GM21619 (cell line): ENCODE measurements around the gene BSN.
"Not testable (repeated sequence)": the region's sequence is repeated elsewhere in the genome, so short reads cannot be mapped to it uniquely, and the experiment has no call there.

Experiments
- ATAC-seq: cut with Tn5 transposase; IDR thresholded peaks from one replicate; pipeline ENCODE4 v1.9.1; 2021; ENCODE audit not compliant: unreplicated experiment

The BSN gene

DNA sequence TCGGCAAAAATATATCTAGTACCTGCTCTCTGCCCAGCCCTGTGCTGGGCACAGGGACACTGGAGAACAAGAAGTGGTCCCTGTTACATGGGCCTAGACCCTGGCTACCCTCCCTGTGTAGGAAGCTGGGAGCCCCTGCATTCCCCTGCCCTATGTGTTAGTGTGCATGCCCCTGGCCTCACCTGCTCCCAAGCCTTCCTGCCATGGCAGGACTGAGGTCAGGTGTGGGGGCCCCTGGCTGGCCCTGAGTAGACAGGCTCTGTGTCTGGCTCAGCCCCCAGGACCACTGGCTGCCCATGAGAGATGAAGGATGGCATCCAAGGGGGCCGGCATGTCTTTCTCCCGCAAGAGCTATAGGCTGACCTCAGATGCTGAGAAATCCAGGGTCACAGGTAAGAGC lies 136.6 kb downstream of the BSN start:
- not testable (repeated sequence) for ATAC-seq

DNA sequence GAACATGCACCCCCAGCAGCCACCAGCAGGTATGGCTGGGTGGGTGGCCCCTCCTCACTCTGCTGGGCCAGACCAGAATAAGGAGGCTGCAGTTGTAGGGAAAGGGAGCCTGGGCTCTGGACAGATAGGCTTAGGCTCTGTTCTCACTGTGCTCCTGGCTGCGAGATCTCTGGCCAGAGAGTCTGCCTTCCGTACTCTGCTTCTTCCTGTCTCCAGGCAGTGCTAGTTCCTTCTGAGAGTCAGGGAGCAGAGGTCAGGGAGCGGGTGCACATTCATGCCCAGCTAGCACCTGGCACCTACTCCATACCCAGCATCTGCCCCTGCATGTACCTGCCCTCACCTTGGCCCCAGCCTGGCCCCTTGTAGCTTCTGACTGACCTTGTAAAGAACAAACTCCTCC lies 137.2 kb downstream of the BSN start:
- not testable (repeated sequence) for ATAC-seq

DNA sequence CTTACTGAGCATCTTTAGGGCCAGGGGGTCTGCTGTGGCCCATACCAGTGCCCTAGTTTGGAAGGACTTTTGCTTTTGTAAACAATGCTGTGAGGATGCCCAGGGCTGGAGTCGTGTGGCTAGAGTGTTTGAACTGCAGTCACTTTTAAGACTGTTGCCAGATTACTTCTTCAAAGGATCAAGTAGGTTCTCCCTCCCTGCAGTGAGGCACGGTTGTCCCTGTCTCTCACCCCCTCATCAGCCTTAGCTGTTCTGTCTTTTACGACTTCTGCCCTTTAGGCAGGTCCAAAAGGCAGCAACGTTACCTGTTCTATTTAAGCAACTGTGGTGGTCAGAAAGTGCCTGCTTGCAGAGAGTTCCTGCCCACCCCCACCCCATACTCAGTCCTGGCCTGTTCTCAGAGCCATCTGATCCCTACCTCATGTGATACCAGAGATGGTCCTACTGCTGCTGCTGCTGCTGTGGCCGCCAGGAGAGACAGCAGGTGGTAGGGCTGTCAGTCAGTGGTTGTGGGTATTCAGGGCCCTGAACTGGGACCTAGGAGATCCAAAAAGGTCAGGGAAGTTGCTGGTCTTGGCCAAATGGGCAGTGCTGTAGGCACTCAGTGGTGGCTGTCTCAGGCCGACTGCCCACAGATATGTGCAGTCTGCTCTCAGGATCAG lies 140.3 kb downstream of the BSN start:
- not testable (repeated sequence) for ATAC-seq

DNA sequence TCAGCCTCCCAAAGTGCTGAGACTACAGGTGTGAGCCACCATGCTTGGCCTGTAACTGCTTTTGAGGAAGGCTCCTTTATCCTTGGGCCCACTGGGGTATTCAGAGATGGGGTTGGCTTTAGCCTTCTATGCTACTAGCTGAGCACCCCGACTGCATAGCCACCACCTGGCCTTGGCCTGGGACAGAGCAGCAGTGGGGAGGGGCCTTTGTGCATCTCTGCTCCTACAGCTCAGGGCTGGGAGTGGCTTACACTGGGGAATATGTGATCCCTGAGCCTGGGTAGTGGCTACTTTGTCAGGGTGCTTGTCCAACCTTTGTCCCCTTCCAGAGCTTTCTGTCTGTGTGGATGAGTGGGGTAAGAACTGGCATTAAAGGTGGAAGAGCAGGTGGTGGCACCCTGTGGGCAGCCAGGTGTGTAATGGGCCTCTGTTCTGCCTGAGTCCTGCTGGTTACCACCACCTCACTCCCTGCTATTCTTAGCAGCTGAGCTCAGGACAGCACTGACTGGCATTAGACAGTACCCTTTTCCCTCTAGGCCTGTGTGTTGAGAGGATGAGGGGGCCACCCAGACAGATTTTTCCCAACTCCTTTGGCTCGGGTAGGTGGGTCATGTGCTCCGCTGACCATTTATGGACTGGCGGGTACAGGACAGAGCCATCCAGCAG lies 141.2 kb downstream of the BSN start:
- ATAC-seq, result not testable (repeated sequence)

DNA sequence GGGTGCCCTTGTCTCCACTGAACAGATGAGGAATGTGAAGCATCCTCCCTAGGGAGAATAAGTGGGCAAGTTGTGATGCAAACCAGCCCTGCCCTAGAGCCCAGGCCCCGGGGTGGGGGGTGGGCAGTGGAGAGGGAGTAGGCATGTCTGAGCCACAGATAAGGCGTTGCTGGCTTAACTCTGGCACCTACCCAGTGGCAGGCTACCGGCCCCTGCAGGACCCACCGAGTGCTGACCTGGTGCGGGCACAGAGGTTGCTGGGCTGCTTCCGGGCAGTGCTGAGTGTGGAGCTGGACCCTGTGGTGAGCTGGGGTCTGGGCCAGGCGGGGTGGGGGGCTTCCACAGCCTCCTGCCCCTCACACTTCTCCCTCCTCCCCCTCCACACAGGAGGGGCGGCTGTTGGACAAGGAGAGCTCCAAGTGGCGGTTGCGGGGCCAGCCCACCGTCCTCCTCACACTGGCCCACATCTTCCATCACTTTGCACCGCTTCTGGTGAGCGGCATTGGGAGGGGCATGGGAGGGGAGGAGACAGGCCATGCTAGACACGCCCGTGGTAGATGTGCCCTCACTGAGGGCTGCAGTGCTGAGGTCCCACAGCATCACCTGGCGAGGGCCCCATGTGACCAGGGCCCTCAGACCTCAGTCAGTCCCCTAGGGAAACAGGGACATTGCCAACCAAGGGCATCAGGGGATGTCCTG lies 145.2 kb downstream of the BSN start:
- no peak for ATAC-seq

DNA sequence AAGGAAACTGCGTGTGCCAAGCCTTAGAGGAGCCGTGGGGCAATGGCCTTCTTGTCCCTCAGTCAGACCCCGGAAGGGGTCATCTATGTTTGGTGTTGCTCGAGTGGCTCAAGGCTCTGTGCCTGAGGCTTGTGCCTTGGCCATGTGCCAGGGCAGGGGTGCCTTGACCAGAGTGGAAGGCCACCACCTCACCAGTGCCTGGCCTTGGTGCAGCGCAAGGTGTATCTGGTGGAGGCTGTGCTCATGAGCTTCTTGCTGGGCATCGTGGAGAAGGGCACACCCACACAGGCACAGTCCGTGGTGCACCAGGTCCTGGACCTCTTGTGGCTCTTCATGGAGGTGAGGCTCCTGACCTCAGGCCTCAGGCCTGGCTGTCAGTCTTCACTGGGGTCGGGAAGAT lies 145.7 kb downstream of the BSN start:
- ATAC-seq, result no peak

DNA sequence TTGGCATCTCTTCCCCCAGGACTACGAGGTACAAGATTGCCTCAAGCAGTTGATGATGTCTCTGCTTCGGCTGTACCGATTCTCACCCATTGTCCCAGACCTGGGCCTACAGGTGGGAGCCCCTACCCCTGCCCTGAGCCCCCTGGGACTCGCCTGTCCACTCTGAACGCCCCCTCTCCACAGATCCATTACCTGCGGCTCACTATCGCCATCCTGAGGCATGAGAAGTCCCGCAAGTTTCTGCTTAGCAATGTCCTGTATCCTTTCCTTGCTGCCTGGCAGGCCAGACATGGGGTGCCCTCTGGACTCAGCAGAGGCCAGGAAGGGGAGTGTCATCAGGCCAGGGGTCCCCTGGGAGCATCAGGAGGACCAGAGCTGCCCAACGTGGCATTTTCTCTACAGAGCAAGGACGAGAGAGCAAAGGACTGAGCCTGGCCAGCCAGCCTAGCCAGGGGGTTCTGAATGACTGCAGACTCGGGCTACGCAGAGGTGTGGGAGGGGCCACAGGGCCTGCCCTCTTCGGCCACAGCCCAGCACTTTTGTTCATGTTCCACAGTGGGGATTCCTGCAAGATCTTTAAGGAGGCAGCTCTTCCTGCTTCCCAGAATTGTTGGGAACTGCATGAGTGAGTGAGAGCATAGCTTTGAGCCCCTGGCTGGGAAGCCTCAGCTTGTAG lies 146.3 kb downstream of the BSN start:
- no peak for ATAC-seq

DNA sequence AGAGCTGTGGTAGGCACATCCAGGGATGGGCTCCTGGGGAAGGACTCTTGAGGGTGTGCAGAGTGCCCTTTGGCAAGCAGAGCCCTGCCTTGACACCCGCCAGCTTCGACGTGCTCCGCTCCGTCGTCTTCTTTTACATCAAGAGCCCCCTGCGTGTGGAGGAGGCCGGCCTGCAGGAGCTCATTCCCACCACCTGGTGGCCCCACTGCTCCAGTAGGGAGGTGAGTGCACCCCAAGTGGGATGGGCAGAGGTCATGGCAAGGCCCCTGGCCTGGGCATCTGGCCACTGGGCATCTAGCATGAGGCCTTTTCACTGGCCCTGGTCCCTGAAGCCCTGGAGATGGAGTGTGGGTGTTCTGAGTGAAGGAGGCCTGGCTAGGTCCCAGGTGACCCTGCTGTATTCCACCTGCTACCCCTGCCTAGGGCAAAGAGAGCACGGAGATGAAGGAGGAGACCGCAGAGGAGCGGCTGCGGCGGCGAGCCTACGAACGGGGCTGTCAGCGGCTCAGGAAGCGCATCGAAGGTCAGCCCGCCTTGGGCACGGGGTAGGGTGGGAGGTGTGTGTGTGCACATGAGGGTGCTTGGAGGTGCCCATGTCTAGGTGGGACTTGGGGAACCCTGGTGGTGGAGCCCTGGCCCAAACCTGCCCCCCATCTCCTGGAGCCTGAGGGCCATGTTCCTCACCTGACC lies 147.3 kb downstream of the BSN start:
- no peak for ATAC-seq

DNA sequence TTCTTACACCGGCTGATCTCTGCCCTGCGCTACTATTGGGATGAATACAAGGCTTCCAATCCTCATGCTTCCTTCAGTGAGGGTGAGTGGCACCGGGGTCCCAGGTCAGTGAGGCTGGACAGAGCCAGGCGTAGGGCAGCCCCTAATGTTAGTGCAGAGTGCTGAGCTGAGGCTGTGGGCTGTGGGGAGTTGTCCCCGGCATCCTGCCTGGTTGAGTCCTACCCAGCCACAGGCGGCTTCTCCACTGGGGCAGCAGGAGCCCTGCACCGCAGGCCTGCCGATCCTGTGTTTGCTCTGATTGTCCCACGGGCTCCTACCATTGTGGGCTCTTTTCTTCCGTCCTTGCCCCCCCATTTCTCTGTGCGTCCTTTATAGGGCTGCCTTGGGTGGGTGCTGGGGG lies 148.4 kb downstream of the BSN start:
- ATAC-seq, result no peak

DNA sequence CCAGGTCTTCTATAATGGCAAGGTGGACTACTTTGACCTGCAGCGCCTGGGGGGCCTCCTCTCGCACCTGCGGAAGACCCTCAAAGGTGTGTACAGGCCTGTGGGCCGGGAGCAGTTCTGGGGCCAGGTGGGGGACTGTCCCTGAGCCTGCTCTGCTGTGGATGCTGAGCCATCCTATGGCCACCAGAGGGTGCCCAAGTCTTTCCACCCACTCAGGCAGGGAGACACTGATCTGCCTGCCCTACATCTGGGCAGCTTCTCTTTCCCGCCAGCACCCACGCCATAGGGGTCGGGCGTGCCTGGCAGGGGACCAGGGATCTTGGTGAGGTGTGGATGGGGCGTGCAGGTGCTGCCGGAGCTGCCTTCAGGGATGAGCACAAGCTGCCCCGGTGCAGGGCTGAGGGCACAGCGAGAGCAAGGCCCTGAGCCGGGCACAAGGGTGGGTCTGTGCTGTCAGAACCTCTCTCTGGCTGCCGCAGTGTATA lies 149.2 kb downstream of the BSN start:
- peak; percentile 68 for ATAC-seq

DNA sequence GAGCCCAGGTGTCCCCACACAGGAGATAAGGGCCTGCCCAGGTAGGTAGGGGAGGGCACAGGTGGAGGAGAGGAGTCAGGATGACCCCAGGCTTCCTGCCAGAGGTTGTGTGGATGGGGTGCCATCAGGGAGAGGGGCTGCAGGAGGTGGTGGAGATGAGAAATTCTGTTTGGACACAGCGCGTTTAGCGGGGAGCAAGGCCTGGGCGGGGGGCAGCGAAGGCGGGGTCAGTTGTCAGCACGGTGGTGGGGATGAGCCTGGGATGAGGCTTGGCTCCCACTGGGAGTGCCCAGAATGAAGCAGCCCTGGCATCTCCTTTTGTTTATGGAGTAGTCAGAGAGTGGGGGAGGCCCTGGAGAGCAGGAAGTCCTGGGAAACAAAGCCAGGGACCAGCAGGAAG lies 149.7 kb downstream of the BSN start:
- no peak for ATAC-seq

DNA sequence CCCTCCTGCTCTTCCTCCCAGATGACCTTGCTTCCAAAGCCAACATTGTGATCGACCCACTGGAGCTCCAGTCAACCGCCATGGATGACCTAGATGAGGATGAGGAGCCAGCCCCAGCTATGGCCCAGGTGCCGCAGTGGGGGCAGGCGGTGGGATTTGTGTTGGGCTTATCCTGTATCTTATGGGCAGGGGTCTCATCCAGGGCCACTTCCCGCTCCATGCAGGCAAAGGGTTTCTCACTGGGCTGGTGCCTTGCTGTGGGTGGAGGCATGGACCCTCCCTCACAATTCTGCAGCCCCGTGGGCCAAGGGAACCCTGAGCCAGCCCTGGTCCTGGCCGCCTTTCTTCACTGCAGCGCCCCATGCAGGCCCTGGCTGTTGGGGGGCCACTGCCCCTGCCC lies 150.4 kb downstream of the BSN start:
- no peak for ATAC-seq

DNA sequence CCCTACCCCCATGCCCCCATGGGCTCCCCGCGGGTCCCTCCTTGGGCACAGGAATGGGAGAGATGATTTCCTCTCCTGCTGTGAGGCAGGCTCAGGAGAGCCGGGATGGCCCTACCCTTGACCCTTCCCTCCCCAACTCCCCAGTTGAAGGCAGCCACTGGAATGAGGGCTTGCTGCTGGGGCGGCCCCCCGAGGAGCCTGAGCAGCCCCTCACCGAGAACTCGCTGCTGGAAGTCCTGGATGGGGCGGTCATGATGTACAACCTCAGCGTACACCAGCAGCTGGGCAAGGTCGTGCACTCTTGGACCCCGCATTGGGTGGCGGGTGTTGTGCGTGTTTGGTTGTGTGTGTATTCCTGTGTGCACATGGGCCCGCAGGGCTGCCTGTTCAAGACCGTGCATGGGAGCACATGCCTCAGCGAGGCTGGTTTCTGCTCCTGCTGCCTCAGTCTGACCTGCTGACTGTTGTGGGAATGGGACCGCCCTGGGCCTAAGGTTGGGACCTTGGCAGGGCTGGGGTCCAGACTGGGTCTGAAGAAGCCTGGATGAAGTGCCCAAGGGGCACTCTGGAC lies 151.2 kb downstream of the BSN start:
- ATAC-seq, result no peak

DNA sequence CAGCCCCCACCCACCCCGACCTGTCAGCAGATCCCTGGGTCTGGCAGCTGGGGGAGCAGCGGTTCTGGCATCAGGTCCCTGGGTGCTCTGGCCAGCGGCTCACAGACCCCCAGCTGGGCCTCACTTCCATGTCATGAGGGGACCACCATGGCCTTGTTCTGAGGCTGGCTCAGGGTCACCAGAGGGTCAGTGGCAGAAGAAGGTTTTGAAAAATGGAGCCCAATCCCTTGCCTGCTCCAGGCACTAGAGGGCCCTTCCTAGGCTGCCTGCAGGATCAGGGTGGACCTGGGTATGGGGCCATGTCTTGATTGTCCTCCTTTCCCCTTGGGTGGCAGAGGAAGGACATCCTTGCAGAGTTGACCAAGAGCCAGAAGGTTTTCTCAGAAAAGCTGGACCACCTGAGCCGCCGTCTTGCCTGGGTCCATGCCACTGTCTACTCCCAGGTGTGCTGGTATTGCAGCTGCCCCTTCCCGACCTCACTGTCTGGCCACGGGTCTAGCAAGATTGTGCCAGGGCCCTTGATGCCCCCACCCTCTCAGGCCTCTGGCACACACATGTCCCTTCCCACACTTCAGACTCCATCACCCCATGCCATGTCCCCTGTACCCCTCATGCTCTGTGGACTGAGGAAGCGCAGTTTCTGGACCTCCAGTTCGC lies 152.3 kb downstream of the BSN start:
- no peak for ATAC-seq

DNA sequence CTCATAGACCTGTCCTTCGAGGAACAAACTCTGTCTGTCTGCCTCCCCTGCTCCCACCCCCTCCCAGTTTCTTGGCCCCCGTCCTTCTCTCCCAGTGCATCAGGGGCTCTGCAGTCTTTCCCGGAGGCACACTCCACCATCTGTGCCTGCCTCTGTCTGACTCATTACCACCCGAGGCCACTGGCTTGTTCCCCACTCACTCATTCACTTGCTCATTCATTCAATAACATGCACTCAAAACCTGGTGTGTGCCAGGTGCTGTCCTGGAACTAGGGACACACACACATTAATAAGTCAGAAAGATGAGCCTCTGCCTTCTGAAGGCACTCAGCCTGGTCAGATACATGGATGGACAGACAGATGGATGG lies 152.8 kb downstream of the BSN start:
- ATAC-seq, result no peak

DNA sequence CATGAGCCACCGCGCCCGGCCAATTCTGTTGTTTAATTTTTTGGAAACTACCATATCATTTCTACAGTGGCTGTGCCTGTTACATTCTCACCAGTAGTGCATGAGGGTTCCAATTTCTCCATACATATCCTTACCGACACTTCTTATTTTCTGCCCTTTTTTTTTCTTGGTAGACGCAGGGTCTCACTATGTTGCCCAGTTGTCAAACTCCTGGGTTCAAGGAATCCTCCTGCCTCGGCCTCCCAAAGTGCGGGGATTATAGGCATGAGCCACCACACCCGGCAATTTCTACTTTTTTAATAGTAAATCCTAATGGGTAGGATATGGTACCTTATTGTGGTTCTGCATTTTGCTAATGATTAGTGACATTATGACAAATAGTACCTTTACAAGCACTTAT lies 155.6 kb downstream of the BSN start:
- no peak for ATAC-seq

DNA sequence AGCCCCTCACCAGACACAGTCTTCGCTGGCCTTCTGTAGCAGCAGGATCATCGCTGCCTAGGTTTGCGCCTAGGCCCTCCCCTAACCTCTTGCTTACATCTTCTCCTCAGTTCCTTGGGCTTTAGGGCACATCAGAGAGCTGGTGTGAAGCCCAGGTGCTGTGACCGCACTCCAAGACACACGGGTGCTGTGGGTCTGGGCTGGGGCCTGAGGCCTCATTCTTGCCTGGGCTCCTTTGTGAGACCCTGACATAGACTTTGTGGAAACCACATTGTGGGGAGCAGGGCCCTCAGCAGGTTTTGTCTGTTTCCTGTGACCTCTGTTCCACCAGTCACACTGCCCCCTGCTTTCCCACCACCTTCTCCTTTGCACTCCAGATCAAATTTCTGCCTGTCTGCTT lies 157.2 kb downstream of the BSN start:
- no peak for ATAC-seq

DNA sequence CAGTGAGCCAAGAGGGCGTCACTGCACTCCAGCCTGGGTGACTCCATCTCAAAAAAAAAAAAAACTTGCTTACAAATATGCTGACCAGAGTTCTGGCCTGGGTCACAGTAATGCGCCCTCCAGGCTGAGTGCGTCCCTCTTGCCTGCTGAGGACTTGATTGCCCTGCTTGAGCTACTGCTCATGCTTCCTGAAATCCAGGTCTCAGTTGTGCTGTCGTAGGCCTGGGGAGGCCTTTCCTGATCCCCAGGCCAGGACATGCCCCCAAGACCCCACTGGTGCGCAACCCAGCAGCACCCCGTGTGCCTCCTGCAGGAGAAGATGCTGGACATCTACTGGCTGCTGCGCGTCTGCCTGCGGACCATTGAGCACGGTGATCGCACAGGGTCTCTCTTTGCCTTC lies 157.9 kb downstream of the BSN start:
- no peak for ATAC-seq

DNA sequence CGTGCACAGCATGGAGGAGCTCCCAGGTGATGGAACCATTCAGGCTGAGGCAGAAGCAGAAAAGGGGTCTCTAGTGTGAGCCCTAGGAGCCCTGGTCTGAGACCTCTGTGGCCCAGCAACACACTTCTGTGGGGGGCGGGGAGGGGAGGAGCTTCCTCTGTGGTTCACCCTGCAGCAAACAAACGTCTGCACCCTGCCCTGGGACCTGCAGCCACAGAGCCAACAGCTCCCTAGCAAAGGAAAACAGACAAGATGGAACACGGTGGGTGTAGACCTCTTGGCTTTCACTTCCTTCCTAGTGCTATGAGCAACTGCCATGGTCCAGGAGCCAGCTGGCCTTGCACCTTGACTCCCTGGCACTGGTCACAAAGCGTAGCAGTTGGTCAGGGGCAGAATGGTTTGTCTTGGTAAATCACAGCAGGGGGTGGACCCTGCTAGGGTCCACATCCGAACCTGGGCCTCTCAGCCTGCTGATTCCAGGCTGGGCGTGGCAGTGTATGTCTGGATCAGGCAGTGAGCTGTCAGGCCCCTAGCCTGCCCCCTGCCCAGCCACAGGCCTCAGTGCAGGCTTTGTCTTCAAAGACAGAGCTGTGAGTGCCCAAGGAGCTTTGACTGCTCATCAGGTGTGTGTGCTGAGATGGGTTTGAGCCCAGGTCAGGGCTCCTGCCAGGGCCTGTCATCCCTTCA lies 158.5 kb downstream of the BSN start:
- no peak for ATAC-seq
